ENCODE results near the gene MEIOB.
"Not testable (repeated sequence)": the region's sequence is repeated elsewhere in the genome, so short reads cannot be mapped to it uniquely, and the experiment has no call there.

The MEIOB gene

DNA sequence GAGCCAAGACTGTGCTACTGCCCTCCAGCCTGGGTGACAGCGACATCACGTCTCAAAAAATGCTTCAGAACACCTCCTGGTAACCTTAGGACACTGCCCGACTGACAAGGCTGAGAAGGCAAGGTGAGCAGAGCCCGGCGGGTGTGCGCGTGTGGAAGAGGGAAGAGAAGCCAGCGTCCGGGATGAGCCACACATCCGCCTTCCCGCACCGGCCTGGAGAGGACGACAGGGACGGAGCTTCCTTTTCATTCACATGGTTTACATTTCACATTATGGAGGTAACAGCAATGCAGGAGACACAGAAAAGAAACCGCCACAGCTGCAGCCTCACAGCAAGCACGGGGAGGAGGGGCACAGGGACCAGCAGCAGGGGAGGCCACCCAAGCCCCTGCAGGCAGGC is 61.9 kb downstream of the MEIOB start:
- no peak overlapping the region for H3K9ac ChIP-seq (ENCODE audit: low read depth, low read length)
- H3K9me3 ChIP-seq (ENCODE audit: control insufficient read depth, insufficient read depth, low read length): no peaks in the 10 kb centered on the region
- H3K36me3 ChIP-seq (ENCODE audit: control insufficient read depth, insufficient read depth, low read length): peaks cover 5% of the 10 kb centered on the region
- H3K27me3 ChIP-seq (ENCODE audit: control insufficient read depth, insufficient read depth, low read length): no peaks in the 10 kb centered on the region
- H3K4me1 ChIP-seq (ENCODE audit: control insufficient read depth, insufficient read depth, low read length): no peaks in the 10 kb centered on the region
- H3K4me3 ChIP-seq (ENCODE audit: low read depth, low read length): no peak overlapping the region

DNA sequence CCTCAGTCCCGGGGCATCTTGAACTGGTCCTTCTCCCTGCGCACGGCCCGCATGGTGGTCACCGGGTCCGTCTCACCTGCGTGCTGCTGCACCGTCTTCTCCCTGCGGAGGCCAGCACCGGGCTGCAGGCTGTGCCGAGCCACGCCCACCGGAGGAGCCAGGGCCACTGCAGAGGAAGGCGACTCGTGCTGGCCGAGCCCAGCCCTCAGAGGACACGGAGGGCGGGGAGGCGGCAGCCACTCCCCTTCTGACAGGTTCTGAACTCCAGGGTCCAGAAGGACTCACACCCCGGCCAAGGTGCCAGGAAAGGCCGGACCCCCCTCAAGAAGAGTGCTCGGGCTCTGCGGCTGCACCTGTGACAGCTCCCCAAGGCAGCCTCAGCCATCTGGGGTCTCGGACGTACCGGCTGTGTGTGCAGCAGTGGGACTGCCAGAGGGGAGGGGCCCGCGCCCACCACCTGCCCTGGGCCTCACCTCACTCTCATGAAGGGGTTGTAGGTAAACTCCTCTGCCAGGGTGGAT is 62.6 kb downstream of the MEIOB start:
- no peak overlapping the region for H3K4me3 ChIP-seq (ENCODE audit: low read depth, low read length)
- no peaks in the 10 kb centered on the region for H3K4me1 ChIP-seq (ENCODE audit: control insufficient read depth, insufficient read depth, low read length)
- no peaks in the 10 kb centered on the region for H3K9me3 ChIP-seq (ENCODE audit: control insufficient read depth, insufficient read depth, low read length)
- peaks cover 5% of the 10 kb centered on the region for H3K36me3 ChIP-seq (ENCODE audit: control insufficient read depth, insufficient read depth, low read length)
- no peak overlapping the region for H3K9ac ChIP-seq (ENCODE audit: low read depth, low read length)
- H3K27me3 ChIP-seq (ENCODE audit: control insufficient read depth, insufficient read depth, low read length): no peaks in the 10 kb centered on the region

DNA sequence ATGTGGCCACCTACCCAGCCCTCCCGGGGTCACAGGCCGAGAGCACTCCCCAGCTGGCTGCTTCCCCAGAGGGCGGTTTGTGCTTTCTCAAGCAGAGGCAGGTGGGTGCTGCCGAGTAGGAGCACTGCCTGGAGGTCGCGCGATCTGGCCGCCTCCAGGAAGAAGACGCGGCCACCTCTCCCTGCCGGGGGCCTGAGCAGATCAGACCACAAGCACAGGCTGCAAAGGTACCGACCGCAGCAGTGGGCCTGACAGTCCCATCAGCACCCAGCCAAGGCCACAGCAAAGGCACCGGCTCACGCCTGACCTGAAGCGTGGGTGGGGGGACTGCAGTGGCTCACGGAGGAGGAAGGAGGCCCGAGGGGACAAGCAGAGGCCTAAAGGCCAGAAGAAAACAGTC is 63.3 kb downstream of the MEIOB start:
- Histone ChIP-seq H3K9me3 (ENCODE audit: control insufficient read depth, insufficient read depth, low read length) (no peaks in the 10 kb centered on the region), H3K36me3 (ENCODE audit: control insufficient read depth, insufficient read depth, low read length) (peaks cover 5% of the 10 kb centered on the region), H3K4me1 (ENCODE audit: control insufficient read depth, insufficient read depth, low read length) (no peaks in the 10 kb centered on the region), H3K4me3 (ENCODE audit: low read depth, low read length) (no peak overlapping the region), H3K9ac (ENCODE audit: low read depth, low read length) (no peak overlapping the region), H3K27me3 (ENCODE audit: control insufficient read depth, insufficient read depth, low read length) (no peaks in the 10 kb centered on the region)

DNA sequence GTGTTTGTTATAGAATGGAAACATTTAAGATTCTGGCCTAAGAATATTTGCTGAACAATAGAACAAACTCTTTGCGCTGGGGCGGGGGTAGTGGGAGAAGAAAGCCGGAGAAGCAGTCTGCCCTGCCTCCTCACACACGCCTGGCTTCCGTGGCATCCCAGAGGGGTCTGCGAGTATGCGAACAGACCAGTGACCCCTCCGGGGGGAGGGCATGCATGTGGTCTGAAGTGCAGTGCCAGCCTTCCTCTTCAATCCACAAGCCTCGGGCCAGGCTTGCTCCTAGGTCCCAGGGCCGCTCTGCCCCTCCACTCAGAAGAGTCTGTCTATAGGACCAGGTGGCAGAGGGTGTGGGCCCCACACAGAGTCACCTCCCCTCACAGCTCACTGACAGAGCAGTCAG is 64.3 kb downstream of the MEIOB start:
- no peak overlapping the region for H3K4me3 ChIP-seq (ENCODE audit: low read depth, low read length)
- no peaks in the 10 kb centered on the region for H3K27me3 ChIP-seq (ENCODE audit: control insufficient read depth, insufficient read depth, low read length)
- peaks cover 5% of the 10 kb centered on the region for H3K36me3 ChIP-seq (ENCODE audit: control insufficient read depth, insufficient read depth, low read length)
- H3K9ac ChIP-seq (ENCODE audit: low read depth, low read length): no peak overlapping the region
- no peaks in the 10 kb centered on the region for H3K9me3 ChIP-seq (ENCODE audit: control insufficient read depth, insufficient read depth, low read length)
- H3K4me1 ChIP-seq (ENCODE audit: control insufficient read depth, insufficient read depth, low read length): no peaks in the 10 kb centered on the region

DNA sequence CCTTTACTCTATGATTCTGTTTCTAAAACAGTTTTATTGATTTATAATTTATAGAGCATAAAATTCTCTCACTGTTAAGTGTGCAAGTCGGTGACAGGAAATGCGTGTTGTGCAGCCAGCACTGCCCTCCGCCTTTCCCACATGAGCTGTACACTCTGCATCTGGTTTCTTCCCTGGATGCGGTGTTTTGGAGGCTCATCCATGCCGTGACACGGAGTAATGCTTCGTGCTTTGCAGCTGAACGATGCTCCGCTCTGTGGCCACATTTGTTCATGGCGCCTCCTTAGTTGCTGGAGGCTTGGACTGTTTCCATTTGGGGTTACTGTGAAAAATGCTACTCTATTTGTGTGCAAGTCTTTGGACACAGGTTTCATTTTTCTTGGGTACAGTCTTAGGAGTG is 71.3 kb downstream of the MEIOB start:
- Histone ChIP-seq H3K36me3 (ENCODE audit: control insufficient read depth, insufficient read depth, low read length) (no peaks in the 10 kb centered on the region), H3K4me3 (ENCODE audit: low read depth, low read length) (no peak overlapping the region), H3K4me1 (ENCODE audit: control insufficient read depth, insufficient read depth, low read length) (no peaks in the 10 kb centered on the region), H3K9me3 (ENCODE audit: control insufficient read depth, insufficient read depth, low read length) (no peaks in the 10 kb centered on the region), H3K9ac (ENCODE audit: low read depth, low read length) (no peak overlapping the region), H3K27me3 (ENCODE audit: control insufficient read depth, insufficient read depth, low read length) (no peaks in the 10 kb centered on the region)

DNA sequence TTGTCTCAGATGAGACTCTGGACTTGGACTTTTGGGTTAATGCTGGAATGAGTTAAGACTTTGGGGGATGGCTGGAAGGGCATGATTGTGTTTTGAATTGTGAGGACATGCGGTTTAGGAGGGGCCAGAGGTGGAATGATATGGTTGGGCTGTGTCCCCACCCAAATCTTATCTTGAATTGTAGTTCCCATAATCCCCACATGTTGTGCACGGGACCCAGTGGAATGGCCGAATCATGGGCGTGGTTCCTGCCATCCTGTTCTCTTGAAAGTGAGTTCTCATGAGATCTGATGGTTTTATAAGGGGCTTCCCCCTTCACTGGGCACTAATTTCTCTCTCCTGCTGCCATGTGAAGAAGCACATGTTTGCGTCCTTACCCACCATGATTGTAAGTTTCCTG is 72.7 kb downstream of the MEIOB start:
- not testable (repeated sequence) for H3K27me3 ChIP-seq (ENCODE audit: control insufficient read depth, insufficient read depth, low read length); H3K4me3 ChIP-seq (ENCODE audit: low read depth, low read length); H3K9me3 ChIP-seq (ENCODE audit: control insufficient read depth, insufficient read depth, low read length); H3K9ac ChIP-seq (ENCODE audit: low read depth, low read length); H3K4me1 ChIP-seq (ENCODE audit: control insufficient read depth, insufficient read depth, low read length); H3K36me3 ChIP-seq (ENCODE audit: control insufficient read depth, insufficient read depth, low read length)

DNA sequence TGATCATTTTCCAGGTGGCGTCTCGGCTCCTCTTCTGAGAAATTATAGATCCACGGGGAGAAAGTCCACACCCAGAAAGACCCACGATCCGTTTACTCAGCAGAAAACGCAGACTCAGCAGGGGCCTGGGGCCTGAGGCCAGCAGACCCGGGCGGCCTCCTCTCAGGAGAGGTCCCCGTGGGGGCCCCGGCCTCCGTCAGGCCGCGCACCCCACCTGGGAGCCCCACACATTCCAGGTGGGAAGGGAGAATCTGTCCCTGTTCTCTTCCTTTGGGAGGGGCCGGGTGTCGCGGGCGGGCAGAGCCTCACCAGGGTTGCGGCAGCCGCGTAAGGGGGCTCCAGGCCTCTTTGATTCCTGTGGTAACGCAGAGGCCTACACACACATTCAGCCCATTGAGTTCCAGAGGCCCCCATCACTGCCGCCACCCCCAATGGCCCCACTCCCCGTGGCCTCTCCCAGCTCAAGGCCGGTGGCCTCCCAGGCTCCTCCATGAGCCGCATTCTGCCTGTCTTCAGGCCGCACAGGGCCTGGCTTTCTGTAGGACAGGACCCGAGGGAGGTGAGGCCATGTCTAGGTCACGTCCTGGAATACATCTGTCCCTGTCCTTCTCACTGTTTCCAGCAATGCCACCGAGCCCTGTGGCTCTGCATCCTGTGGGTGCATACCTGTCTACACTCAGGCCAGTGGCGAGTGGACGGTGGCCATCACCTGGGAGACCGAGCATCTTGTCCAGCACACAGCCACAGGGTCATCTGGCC is 76.9 kb downstream of the MEIOB start:
- H3K4me1 ChIP-seq (ENCODE audit: control insufficient read depth, insufficient read depth, low read length): no peaks in the 10 kb centered on the region
- no peak overlapping the region for H3K4me3 ChIP-seq (ENCODE audit: low read depth, low read length)
- no peaks in the 10 kb centered on the region for H3K9me3 ChIP-seq (ENCODE audit: control insufficient read depth, insufficient read depth, low read length)
- peaks cover 11% of the 10 kb centered on the region for H3K36me3 ChIP-seq (ENCODE audit: control insufficient read depth, insufficient read depth, low read length)
- no peaks in the 10 kb centered on the region for H3K27me3 ChIP-seq (ENCODE audit: control insufficient read depth, insufficient read depth, low read length)
- no peak overlapping the region for H3K9ac ChIP-seq (ENCODE audit: low read depth, low read length)

DNA sequence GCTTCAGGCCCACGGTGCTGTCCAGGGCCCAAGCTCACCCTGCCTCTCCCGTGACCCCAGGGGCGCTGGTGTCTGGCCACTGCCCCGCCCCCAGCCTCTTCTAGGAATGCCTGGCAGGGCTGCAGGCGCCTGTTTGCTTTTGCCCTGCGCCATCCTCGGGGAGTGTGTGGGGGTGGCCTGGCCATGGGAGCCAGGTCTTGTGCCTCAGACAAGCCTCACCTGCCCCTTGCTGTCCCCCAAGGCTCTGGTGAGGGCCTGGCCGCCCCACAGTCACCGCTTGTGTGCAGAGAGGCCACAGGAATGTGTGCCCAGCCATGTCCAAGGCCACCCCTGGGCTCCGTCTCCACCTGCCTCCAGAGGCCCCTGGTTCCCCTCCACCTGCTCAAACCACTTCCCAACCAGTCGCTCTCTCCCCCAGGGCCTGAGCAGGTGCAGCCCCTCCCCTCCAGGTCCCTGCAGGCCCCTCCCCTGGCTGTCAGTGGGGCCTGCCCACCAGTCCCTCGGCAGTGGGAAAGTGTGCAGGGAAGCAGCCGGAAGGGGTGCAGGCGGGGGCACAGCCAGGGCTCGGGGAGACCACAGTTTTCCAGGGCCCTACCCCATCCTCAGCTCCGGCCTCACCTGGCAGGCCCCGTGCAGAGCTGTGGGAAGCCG is 77.6 kb downstream of the MEIOB start:
- Histone ChIP-seq H3K9me3 (ENCODE audit: control insufficient read depth, insufficient read depth, low read length) (no peaks in the 10 kb centered on the region), H3K36me3 (ENCODE audit: control insufficient read depth, insufficient read depth, low read length) (peaks cover 16% of the 10 kb centered on the region), H3K9ac (ENCODE audit: low read depth, low read length) (no peak overlapping the region), H3K27me3 (ENCODE audit: control insufficient read depth, insufficient read depth, low read length) (no peaks in the 10 kb centered on the region), H3K4me3 (ENCODE audit: low read depth, low read length) (no peak overlapping the region), H3K4me1 (ENCODE audit: control insufficient read depth, insufficient read depth, low read length) (no peaks in the 10 kb centered on the region)

DNA sequence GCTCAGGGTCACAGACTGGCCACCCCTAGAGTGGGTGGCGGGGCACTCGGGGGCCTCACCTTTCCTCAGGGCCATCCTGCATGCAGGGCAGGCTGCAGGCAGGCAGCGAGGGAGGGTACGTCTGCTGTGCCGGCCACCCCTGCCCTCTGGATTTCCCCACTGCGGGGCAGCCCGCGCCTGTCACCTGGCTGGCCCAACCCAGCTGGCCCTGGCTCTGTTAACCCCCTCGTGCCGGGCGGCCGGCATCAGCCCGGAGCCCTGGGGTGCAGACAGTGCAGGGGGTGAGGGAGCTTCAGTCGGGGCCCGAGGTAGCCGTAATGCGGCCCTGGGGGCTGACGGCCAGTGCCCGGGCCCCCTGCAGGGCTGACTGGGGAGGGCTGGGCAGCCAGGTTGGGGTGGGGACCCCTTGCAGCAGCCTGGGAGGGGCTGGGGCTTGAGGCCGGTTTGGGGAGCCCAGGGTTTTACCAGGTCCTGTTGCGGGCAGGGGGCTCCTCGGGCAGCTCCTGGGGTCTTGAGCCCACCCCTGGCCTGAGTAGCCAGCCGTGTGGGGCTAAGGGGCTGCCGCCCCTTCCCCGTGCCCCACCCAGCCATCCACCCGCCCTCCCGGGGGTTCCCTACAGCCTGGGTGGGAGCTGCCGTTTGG is 78.3 kb downstream of the MEIOB start, which contains the start of gene IGFALS:
Gene IGFALS, minus strand, starts transcription at position 128 of the 643 bp plus-strand sequence. Its CDS starts 53 bp downstream, at position 75.
- no peaks in the 10 kb centered on the region for H3K9me3 ChIP-seq (ENCODE audit: control insufficient read depth, insufficient read depth, low read length)
- H3K4me3 ChIP-seq (ENCODE audit: low read depth, low read length): no peak within 1 kb of the TSS
- no peaks in the 10 kb centered on the region for H3K4me1 ChIP-seq (ENCODE audit: control insufficient read depth, insufficient read depth, low read length)
- H3K36me3 ChIP-seq (ENCODE audit: control insufficient read depth, insufficient read depth, low read length): peaks cover 21% of the 10 kb centered on the region
- no peaks in the 10 kb centered on the region for H3K27me3 ChIP-seq (ENCODE audit: control insufficient read depth, insufficient read depth, low read length)
- no peak within 1 kb of the TSS for H3K9ac ChIP-seq (ENCODE audit: low read depth, low read length)

DNA sequence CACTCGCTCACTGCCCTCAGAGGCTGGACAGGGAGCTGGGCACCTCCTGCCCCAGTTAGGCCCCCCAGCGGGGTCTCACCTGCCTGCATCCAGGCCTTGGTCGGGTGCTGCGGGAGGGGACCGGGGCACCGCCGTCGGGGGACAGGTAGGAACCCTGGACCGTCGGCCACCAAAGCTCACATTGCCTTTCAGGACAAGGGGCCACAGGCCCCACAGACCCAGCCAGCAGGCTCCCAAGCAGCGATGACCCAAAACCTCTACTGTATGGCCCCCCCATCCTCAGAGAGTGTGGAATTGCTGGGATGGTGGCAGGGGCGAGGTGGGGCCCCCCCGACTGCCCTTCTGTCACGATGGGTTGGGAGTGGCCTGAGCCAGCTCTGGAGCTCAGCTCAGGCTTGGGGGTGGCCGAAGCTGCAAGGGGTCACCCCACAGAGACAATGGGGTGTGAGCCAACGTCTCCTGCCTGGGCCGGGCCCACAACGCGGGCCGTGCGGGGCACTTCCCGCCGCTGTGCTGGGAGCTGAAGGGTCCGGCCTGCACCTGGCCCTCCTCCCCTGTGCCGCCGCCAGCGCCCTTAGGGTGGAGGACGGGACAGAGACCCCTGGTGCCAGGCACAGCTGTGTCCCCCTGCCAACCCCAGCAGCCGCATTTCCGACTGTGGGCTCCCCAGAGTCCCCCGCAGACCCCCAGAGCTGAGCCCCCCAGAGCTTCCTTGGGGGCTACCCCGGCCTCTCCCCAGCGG is 79.0 kb downstream of the MEIOB start:
- H3K4me3 ChIP-seq (ENCODE audit: low read depth, low read length): no peak overlapping the region
- no peaks in the 10 kb centered on the region for H3K4me1 ChIP-seq (ENCODE audit: control insufficient read depth, insufficient read depth, low read length)
- peaks cover 28% of the 10 kb centered on the region for H3K36me3 ChIP-seq (ENCODE audit: control insufficient read depth, insufficient read depth, low read length)
- H3K9ac ChIP-seq (ENCODE audit: low read depth, low read length): no peak overlapping the region
- no peaks in the 10 kb centered on the region for H3K9me3 ChIP-seq (ENCODE audit: control insufficient read depth, insufficient read depth, low read length)
- no peaks in the 10 kb centered on the region for H3K27me3 ChIP-seq (ENCODE audit: control insufficient read depth, insufficient read depth, low read length)

DNA sequence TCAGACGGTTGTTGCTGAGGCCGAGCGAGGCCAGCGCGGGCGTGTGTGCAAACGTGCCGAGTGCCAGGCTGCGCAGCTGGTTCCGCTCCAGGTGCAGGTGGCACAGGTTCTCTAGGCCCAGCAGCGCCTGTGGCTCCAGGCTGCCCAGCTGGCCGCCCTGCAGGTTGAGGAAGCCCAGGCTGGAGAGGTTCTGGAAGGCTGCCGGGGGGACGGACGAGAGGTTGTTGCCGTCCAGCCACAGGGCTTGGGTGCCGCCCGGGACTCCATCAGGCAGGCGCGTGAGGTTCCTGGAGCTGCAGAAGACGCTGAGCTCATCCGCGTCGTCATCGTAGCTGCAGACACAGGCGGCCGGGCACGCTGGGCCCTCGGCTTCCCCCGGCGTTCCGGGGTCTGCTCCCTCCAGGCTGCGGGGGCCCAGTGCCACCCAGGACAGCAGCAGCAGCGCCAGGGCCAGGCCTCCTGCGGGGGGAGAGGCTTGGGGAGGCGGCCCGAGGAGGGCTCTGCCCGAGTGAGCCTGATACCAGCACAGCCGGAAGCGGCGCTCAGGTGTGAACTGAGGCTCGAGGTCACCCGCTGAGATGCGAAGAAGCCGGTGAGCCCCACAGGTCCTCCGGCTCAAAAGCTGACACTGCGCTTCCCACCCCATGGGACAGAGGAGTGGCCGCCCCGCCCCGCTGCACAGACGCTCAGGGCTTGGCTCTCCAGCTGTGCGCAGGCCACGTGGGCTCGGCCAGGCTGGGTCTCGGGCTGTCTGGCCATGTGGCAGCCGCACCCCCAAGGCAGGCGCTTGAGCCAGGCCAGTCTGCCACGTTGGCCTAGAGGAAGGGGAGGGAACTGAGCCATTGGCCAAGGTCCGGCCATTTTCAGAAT is 79.8 kb downstream of the MEIOB start:
- no peaks in the 10 kb centered on the region for H3K9me3 ChIP-seq (ENCODE audit: control insufficient read depth, insufficient read depth, low read length)
- H3K4me3 ChIP-seq (ENCODE audit: low read depth, low read length): no peak overlapping the region
- H3K9ac ChIP-seq (ENCODE audit: low read depth, low read length): no peak overlapping the region
- no peaks in the 10 kb centered on the region for H3K4me1 ChIP-seq (ENCODE audit: control insufficient read depth, insufficient read depth, low read length)
- H3K27me3 ChIP-seq (ENCODE audit: control insufficient read depth, insufficient read depth, low read length): no peaks in the 10 kb centered on the region
- peaks cover 35% of the 10 kb centered on the region for H3K36me3 ChIP-seq (ENCODE audit: control insufficient read depth, insufficient read depth, low read length)

All from iPS-15b (cell line).